ENCODE measurements around the gene NEO1. TPM values are rescaled to one million over a fixed set of nuclear protein-coding genes. Genes with fewer than 3 reads are reported as not detected.

Gene NEO1
- total RNA-seq, 4 donors from 2014 or later: 27.1 to 39.6 (median 28.8) TPM

GRCh38 chr15:73244333-73244732, 192.1 kb downstream of the NEO1 start:
- Histone ChIP-seq H3K27ac (no peak overlapping the region), H3K27me3 (no peaks in the 10 kb centered on the region), H3K9me3 (no peaks in the 10 kb centered on the region), H3K4me3 (replicated peaks in 1 of 3) (no peak overlapping the region), H3K36me3 (no peaks in the 10 kb centered on the region), H3K4me1 (peaks cover 2 to 5% of the 10 kb centered on the region in 2 donors)
- TF ChIP-seq POLR2A (IDR thresholded peaks at IDR 0.05): no peak
- intact Hi-C loops (cut with DNase I): loop anchor here (5.0 kb wide), 1 partner anchor 33 kb away; no protein-coding TSS in a partner anchor
- 81 to 91% methylated on average over 6 of the region's 6 CpGs for WGBS, 2 donors
- DNase-seq: no peak

- H3K4me3 ChIP-seq (replicated peaks in 1 of 3): no peak overlapping the region
- TF ChIP-seq CTCF (IDR thresholded peaks at IDR 0.05): no peak
- no peak for TF ChIP-seq POLR2A (IDR thresholded peaks at IDR 0.05)
- H3K27me3 ChIP-seq: no peaks in the 10 kb centered on the region
- no peak overlapping the region for H3K27ac ChIP-seq
- H3K4me1 ChIP-seq: peaks cover 2 to 5% of the 10 kb centered on the region in 2 donors
- no peaks in the 10 kb centered on the region for H3K36me3 ChIP-seq
- intact Hi-C loops (cut with DNase I): no loop called here
- no peak for DNase-seq
- H3K9me3 ChIP-seq: no peaks in the 10 kb centered on the region
Observed at GRCh38 chr15:73246439-73246838, 194.2 kb downstream of the NEO1 start.

- no peaks in the 10 kb centered on the region for H3K27me3 ChIP-seq
- H3K36me3 ChIP-seq: no peaks in the 10 kb centered on the region
- intact Hi-C loops (cut with DNase I): no loop called here
- H3K4me1 ChIP-seq: peaks cover 3 to 7% of the 10 kb centered on the region in 2 donors
- H3K9me3 ChIP-seq: no peaks in the 10 kb centered on the region
- DNase-seq: no peak
- no peak overlapping the region for H3K27ac ChIP-seq
- H3K4me3 ChIP-seq (replicated peaks in 1 of 3): no peak overlapping the region
- 90 to 100% methylated on average over 1 of the region's 1 CpG for WGBS, 2 donors
- TF ChIP-seq CTCF (IDR thresholded peaks at IDR 0.05) (no peak), POLR2A (IDR thresholded peaks at IDR 0.05) (no peak)
Observed at GRCh38 chr15:73246898-73247297, 194.6 kb downstream of the NEO1 start.

GRCh38 chr15:73247331-73247730, 195.1 kb downstream of the NEO1 start:
- H3K36me3 ChIP-seq: no peaks in the 10 kb centered on the region
- H3K4me3 ChIP-seq (replicated peaks in 1 of 3): no peak overlapping the region
- TF ChIP-seq POLR2A (IDR thresholded peaks at IDR 0.05) (no peak), CTCF (IDR thresholded peaks at IDR 0.05) (no peak)
- no peak for DNase-seq
- H3K4me1 ChIP-seq: peaks cover 7 to 11% of the 10 kb centered on the region in 2 donors
- H3K27ac ChIP-seq: no peak overlapping the region
- H3K27me3 ChIP-seq: no peaks in the 10 kb centered on the region
- H3K9me3 ChIP-seq: no peaks in the 10 kb centered on the region
- 81 to 88% methylated on average over 1 of the region's 1 CpG for WGBS, 2 donors
- intact Hi-C loops (cut with DNase I): no loop called here

- Histone ChIP-seq H3K36me3 (no peaks in the 10 kb centered on the region), H3K4me1 (peaks cover 9 to 13% of the 10 kb centered on the region in 2 donors), H3K27ac (no peak overlapping the region), H3K9me3 (no peaks in the 10 kb centered on the region), H3K4me3 (replicated peaks in 1 of 3) (no peak overlapping the region), H3K27me3 (no peaks in the 10 kb centered on the region)
- DNase-seq: no peak
- 73 to 76% methylated on average over 4 of the region's 4 CpGs for WGBS, 2 donors
- intact Hi-C loops (cut with DNase I): no loop called here
- TF ChIP-seq POLR2A (IDR thresholded peaks at IDR 0.05) (no peak), CTCF (IDR thresholded peaks at IDR 0.05) (no peak)
Observed at GRCh38 chr15:73249499-73249898, 197.2 kb downstream of the NEO1 start.

GRCh38 chr15:73254598-73254997, 202.3 kb downstream of the NEO1 start:
- no peak for DNase-seq
- 89 to 90% methylated on average over 6 of the region's 6 CpGs for WGBS, 2 donors
- no peaks in the 10 kb centered on the region for H3K36me3 ChIP-seq
- no peaks in the 10 kb centered on the region for H3K27me3 ChIP-seq
- intact Hi-C loops (cut with DNase I): no loop called here
- H3K27ac ChIP-seq: no peak overlapping the region
- H3K4me1 ChIP-seq: peaks cover 6 to 15% of the 10 kb centered on the region in 2 donors
- H3K9me3 ChIP-seq: no peaks in the 10 kb centered on the region
- H3K4me3 ChIP-seq (replicated peaks in 1 of 3): no peak overlapping the region
- TF ChIP-seq CTCF (IDR thresholded peaks at IDR 0.05) (no peak), POLR2A (IDR thresholded peaks at IDR 0.05) (no peak)
